Endothelial cell of umbilical vein (primary cell): ENCODE results near the gene IPP.

Experiments used
- CTCF ChIP-seq, 2 donors: IDR thresholded peaks; 1 replicate in 1 of 2; 2 replicates in 1 of 2; pipeline ENCODE4 v1.5.1; 2011; ENCODE audit warnings: low read length in 2 of 2, mild to moderate bottlenecking in 2 of 2, moderate library complexity in 2 of 2, control low read depth in 1 of 2, inconsistent platforms in 1 of 2, low read depth in 1 of 2; ENCODE audit not compliant: insufficient read depth in 1 of 2; ENCODE audit errors: extremely low read depth in 1 of 2
- EZH2 ChIP-seq: IDR thresholded peaks from 2 replicates; pipeline ENCODE4 v1.6.1; 2012; ENCODE audit warnings: borderline replicate concordance, low read depth, mild to moderate bottlenecking, moderate library complexity, low read length, inconsistent platforms; ENCODE audit not compliant: severe bottlenecking
- FOS ChIP-seq: IDR thresholded peaks from 2 replicates; pipeline ENCODE4 v1.6.1; 2011; ENCODE audit warnings: mild to moderate bottlenecking, low read length, moderate library complexity, borderline replicate concordance; ENCODE audit not compliant: insufficient read depth
- JUN ChIP-seq: IDR thresholded peaks from 2 replicates; pipeline ENCODE4 v1.6.1; 2011; ENCODE audit warnings: borderline replicate concordance, low read depth; ENCODE audit not compliant: insufficient read length, insufficient read depth
- MAX ChIP-seq: IDR thresholded peaks from 2 replicates; pipeline ENCODE4 v1.6.1; 2011; ENCODE audit not compliant: insufficient read depth, insufficient read length
- MYC ChIP-seq: IDR thresholded peaks from one replicate; pipeline ENCODE4 v1.6.1; 2011; ENCODE audit warnings: mild to moderate bottlenecking, low read depth, low read length
- POLR2A ChIP-seq: IDR thresholded peaks from 2 replicates; pipeline ENCODE4 v1.6.1; 2012; ENCODE audit warnings: low read depth, mild to moderate bottlenecking, control low read depth, low read length
- POLR2AphosphoS5 ChIP-seq: IDR thresholded peaks from 2 replicates; pipeline ENCODE4 v1.6.1; 2012; ENCODE audit warnings: low read depth, mild to moderate bottlenecking, control low read depth, low read length, moderate library complexity; ENCODE audit not compliant: insufficient read depth

GRCh38 chr1:45669379-45669778 lies 81.1 kb downstream of the IPP start:
- TF ChIP-seq CTCF (IDR thresholded peaks at IDR 0.05; ENCODE audit: extremely low read depth in 1 of 2, insufficient read depth in 1 of 2, low read depth in 1 of 2, low read length in 2 of 2) (no peak), JUN (no peak), POLR2A (no peak), POLR2AphosphoS5 (no peak), EZH2 (no peak), FOS (no peak), MAX (no peak), MYC (no peak)
